Trophoblast cell (in vitro differentiated cells and primary cell): ENCODE data around the gene RIMBP2.

Experiments used
- DNase-seq, 2 donors: peaks; one replicate each; pipeline ENCODE4 v3.0.0-alpha.2; 2016
- H2AFZ ChIP-seq: 2 replicates; pipeline ENCODE4 v1.6.1; 2013; ENCODE audit warnings: low read length, moderate library complexity, mild to moderate bottlenecking; ENCODE audit not compliant: insufficient read depth, poor library complexity
- H2AK5ac ChIP-seq: 2 replicates; pipeline ENCODE4 v1.6.1; 2013; ENCODE audit warnings: mild to moderate bottlenecking, low read length
- H2BK120ac ChIP-seq: 2 replicates; pipeline ENCODE4 v1.6.1; 2013; ENCODE audit warnings: low read length, mild to moderate bottlenecking, moderate library complexity; ENCODE audit not compliant: insufficient read depth, poor library complexity
- H2BK12ac ChIP-seq: 2 replicates; pipeline ENCODE4 v1.6.1; 2013; ENCODE audit warnings: mild to moderate bottlenecking, low read length, moderate library complexity
- H2BK5ac ChIP-seq: 2 replicates; pipeline ENCODE4 v1.6.1; 2013; ENCODE audit warnings: low read length, low read depth, moderate library complexity, mild to moderate bottlenecking; ENCODE audit not compliant: poor library complexity
- H3K14ac ChIP-seq: 2 replicates; pipeline ENCODE4 v1.6.1; 2013; ENCODE audit warnings: mild to moderate bottlenecking, low read length
- H3K18ac ChIP-seq: 2 replicates; pipeline ENCODE4 v1.6.1; 2013; ENCODE audit warnings: mild to moderate bottlenecking, low read length
- H3K23ac ChIP-seq: 2 replicates; pipeline ENCODE4 v1.6.1; 2013; ENCODE audit warnings: low read length
- H3K27ac ChIP-seq: 2 replicates; pipeline ENCODE4 v1.5.1; 2013; ENCODE audit warnings: low read depth, mild to moderate bottlenecking, inconsistent platforms, low read length, moderate library complexity
- H3K27me3 ChIP-seq: 2 replicates; pipeline ENCODE4 v1.6.1; 2013; ENCODE audit warnings: inconsistent platforms, mild to moderate bottlenecking, low read length, moderate library complexity; ENCODE audit not compliant: insufficient read depth
- H3K36me3 ChIP-seq, 2 experiments: 1 replicate in 1 of 2; 2 replicates in 1 of 2; pipeline ENCODE4 v1.6.1; 2013; ENCODE audit warnings: low read length in 2 of 2, mild to moderate bottlenecking in 2 of 2, moderate library complexity in 1 of 2; ENCODE audit not compliant: insufficient read depth in 2 of 2, control insufficient read depth in 1 of 2
- H3K4ac ChIP-seq: 2 replicates; pipeline ENCODE4 v1.6.1; 2013; ENCODE audit warnings: low read depth, mild to moderate bottlenecking, low read length, moderate library complexity
- H3K4me1 ChIP-seq, 2 experiments: 1 replicate in 1 of 2; 2 replicates in 1 of 2; pipeline ENCODE4 v1.6.1; 2013; ENCODE audit warnings: low read length in 2 of 2, mild to moderate bottlenecking in 2 of 2, moderate library complexity in 1 of 2; ENCODE audit not compliant: insufficient read depth in 2 of 2, control insufficient read depth in 1 of 2
- H3K4me2 ChIP-seq: 2 replicates; pipeline ENCODE4 v1.6.1; 2013; ENCODE audit warnings: inconsistent platforms, mild to moderate bottlenecking, low read length, moderate library complexity
- H3K4me3 ChIP-seq: 2 replicates; pipeline ENCODE4 v1.5.1; 2013; ENCODE audit warnings: mild to moderate bottlenecking, low read depth, low read length, inconsistent platforms
- H3K79me1 ChIP-seq: one replicate; pipeline ENCODE4 v1.6.1; 2013; ENCODE audit warnings: low read length
- H3K79me2 ChIP-seq: 2 replicates; pipeline ENCODE4 v1.6.1; 2013; ENCODE audit warnings: low read length, mild to moderate bottlenecking; ENCODE audit not compliant: control insufficient read depth, insufficient read depth, poor library complexity
- H3K9ac ChIP-seq: 2 replicates; pipeline ENCODE4 v1.6.1; 2013; ENCODE audit warnings: mild to moderate bottlenecking, low read length
- H3K9me3 ChIP-seq: 2 replicates; pipeline ENCODE4 v1.6.1; 2013; ENCODE audit warnings: low read depth, mild to moderate bottlenecking, control low read depth, inconsistent platforms, low read length; ENCODE audit not compliant: insufficient read depth
- H4K12ac ChIP-seq: 2 replicates; pipeline ENCODE4 v1.6.1; 2013; ENCODE audit warnings: low read depth, mild to moderate bottlenecking, low read length, moderate library complexity
- H4K8ac ChIP-seq: 2 replicates; pipeline ENCODE4 v1.6.1; 2013; ENCODE audit warnings: low read depth, mild to moderate bottlenecking, low read length, moderate library complexity
- H4K91ac ChIP-seq: one replicate; pipeline ENCODE4 v1.6.1; 2013; ENCODE audit warnings: low read depth, mild to moderate bottlenecking, low read length, moderate library complexity
- WGBS: extraction: QIAGEN DNeasy Blood & Tissue Kit; methylation state at CpG from one replicate; pipeline ENCODE4 v1.1.7; 2013; ENCODE audit warnings: missing lambda C conversion rate; ENCODE audit not compliant: insufficient read length, insufficient coverage; ENCODE audit errors: extremely low coverage; 5-methylcytosine and 5-hydroxymethylcytosine counted together

The RIMBP2 gene

DNA sequence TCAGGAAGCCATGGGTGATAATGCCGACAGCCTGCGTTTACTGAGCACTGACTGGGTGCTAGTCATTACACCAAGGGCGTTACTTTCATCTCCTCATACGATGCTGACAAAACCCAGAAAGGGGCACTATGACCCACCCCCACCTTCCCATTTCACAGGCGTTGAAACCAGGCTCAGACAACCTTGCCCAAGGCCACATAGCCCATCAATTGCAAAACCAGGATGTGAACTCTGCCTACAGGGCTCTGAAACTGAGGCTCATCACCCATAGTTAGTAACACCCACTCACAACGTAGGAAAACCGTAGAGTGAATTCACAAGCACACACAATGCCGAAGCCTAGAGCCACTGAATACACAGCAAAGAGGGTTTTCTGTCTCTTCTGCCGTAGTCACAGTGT lies 119.9 kb downstream of the RIMBP2 start:
- H2AK5ac ChIP-seq, result no peak overlapping the region
- no peak overlapping the region for H2BK120ac ChIP-seq
- no peak overlapping the region for H3K4ac ChIP-seq
- H4K12ac ChIP-seq, result no peak overlapping the region
- no peaks in the 10 kb centered on the region for H3K9me3 ChIP-seq
- H3K4me1 ChIP-seq, result no peaks in the 10 kb centered on the region
- H3K36me3 ChIP-seq, result no peaks in the 10 kb centered on the region
- H4K8ac ChIP-seq, result no peak overlapping the region
- no peak overlapping the region for H3K27ac ChIP-seq
- no peak overlapping the region for H3K23ac ChIP-seq
- no peak for DNase-seq
- H3K79me1 ChIP-seq, result no peaks in the 10 kb centered on the region
- H3K14ac ChIP-seq, result no peak overlapping the region
- H4K91ac ChIP-seq, result no peak overlapping the region
- no peaks in the 10 kb centered on the region for H3K27me3 ChIP-seq
- H2BK12ac ChIP-seq, result no peak overlapping the region
- no peak overlapping the region for H2BK5ac ChIP-seq
- no peak overlapping the region for H3K4me3 ChIP-seq
- no CpG with 5 or more reads among the region's 9 CpGs for WGBS
- no peak overlapping the region for H2AFZ ChIP-seq
- no peak overlapping the region for H3K18ac ChIP-seq
- no peaks in the 10 kb centered on the region for H3K79me2 ChIP-seq
- H3K9ac ChIP-seq, result no peak overlapping the region
- no peak overlapping the region for H3K4me2 ChIP-seq

DNA sequence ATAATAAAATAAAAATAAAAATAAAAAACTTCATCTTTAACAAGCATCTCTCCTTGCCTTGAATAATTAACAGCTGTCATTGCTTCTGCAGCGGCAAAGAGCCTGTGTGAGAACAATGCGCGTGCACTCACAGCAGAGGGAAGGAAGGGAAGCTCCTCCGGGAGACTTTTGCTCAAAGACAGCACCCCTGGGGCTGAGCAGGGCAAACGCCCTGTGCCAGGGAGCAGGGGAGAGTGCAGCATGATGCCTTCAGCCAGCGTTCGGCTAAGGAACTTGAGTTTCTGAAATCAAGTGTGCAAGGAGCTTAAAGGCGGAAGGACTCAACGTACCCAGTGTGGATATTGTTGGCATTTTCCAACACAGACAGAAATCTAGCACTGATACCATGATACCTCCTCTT lies 120.5 kb downstream of the RIMBP2 start:
- H3K36me3 ChIP-seq, result no peaks in the 10 kb centered on the region
- H4K12ac ChIP-seq, result no peak overlapping the region
- no CpG with 5 or more reads among the region's 9 CpGs for WGBS
- no peak for DNase-seq
- no peak overlapping the region for H3K14ac ChIP-seq
- no peak overlapping the region for H2BK5ac ChIP-seq
- no peak overlapping the region for H3K27ac ChIP-seq
- H3K9me3 ChIP-seq, result no peaks in the 10 kb centered on the region
- no peaks in the 10 kb centered on the region for H3K4me1 ChIP-seq
- H2AFZ ChIP-seq, result no peak overlapping the region
- H3K27me3 ChIP-seq, result no peaks in the 10 kb centered on the region
- H3K79me1 ChIP-seq, result no peaks in the 10 kb centered on the region
- no peak overlapping the region for H3K4ac ChIP-seq
- H3K18ac ChIP-seq, result no peak overlapping the region
- no peak overlapping the region for H3K4me3 ChIP-seq
- H3K23ac ChIP-seq, result no peak overlapping the region
- no peak overlapping the region for H2BK12ac ChIP-seq
- no peak overlapping the region for H2BK120ac ChIP-seq
- H4K8ac ChIP-seq, result no peak overlapping the region
- no peak overlapping the region for H3K4me2 ChIP-seq
- H2AK5ac ChIP-seq, result no peak overlapping the region
- no peak overlapping the region for H4K91ac ChIP-seq
- no peaks in the 10 kb centered on the region for H3K79me2 ChIP-seq
- H3K9ac ChIP-seq, result no peak overlapping the region

DNA sequence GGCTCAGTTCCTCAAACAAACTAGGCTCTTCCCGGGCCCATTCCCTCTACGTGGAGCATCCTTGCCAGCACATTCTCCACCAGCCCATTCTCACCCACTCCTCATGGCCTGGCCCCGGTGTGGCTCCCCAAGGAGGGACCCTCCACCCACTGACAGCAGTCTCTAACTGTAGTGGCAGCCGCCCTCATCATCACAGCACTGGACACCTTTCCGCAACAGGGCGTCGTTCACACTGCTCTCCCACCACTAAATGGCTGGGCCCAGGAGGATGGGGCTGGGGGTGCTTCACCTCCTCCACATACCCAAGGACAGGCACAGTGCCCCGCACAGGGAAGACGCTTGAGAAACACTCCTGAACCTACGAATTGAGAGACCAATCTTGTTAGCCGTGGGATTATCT lies 123.0 kb downstream of the RIMBP2 start:
- no peaks in the 10 kb centered on the region for H3K79me1 ChIP-seq
- H2BK12ac ChIP-seq, result no peak overlapping the region
- no peaks in the 10 kb centered on the region for H3K79me2 ChIP-seq
- H2BK5ac ChIP-seq, result no peak overlapping the region
- H2AK5ac ChIP-seq, result no peak overlapping the region
- H3K14ac ChIP-seq, result no peak overlapping the region
- no peak overlapping the region for H4K91ac ChIP-seq
- H3K27me3 ChIP-seq, result no peaks in the 10 kb centered on the region
- no peak overlapping the region for H3K27ac ChIP-seq
- no CpG with 5 or more reads among the region's 11 CpGs for whole genome bisulfite sequencing
- H3K9ac ChIP-seq, result no peak overlapping the region
- H3K4me3 ChIP-seq, result no peak overlapping the region
- H3K9me3 ChIP-seq, result peaks cover 1% of the 10 kb centered on the region
- H3K4me1 ChIP-seq, result no peaks in the 10 kb centered on the region
- H4K8ac ChIP-seq, result no peak overlapping the region
- H3K36me3 ChIP-seq, result no peaks in the 10 kb centered on the region
- H2AFZ ChIP-seq, result no peak overlapping the region
- no peak overlapping the region for H2BK120ac ChIP-seq
- no peak overlapping the region for H3K23ac ChIP-seq
- no peak overlapping the region for H3K18ac ChIP-seq
- H3K4ac ChIP-seq, result no peak overlapping the region
- H3K4me2 ChIP-seq, result no peak overlapping the region
- no peak overlapping the region for H4K12ac ChIP-seq
- DNase-seq, result no peak

DNA sequence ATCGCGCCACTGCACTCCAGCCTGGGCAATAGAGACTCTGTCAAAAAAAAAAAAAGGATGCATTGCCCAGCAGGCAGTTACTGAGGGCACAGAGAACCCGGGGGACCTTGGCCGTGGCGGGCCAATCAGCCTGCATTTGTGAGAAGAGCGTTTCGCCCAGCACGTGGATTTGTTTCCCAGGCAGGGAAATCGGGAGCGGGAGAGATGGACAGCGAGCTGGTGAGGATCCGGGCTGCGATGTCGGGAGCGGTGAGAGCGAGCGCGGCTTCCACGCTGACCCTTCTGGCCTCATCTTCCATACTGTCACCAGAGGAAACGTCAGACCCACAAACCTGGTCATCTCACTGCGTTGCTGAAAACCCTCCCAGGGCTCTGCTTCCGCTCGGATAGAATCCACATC lies 123.5 kb downstream of the RIMBP2 start:
- Histone ChIP-seq H4K91ac (no peak overlapping the region), H3K79me1 (no peaks in the 10 kb centered on the region), H3K4ac (no peak overlapping the region), H3K23ac (no peak overlapping the region), H2BK120ac (no peak overlapping the region), H3K27ac (no peak overlapping the region), H3K4me2 (no peak overlapping the region), H2BK5ac (no peak overlapping the region), H3K9ac (no peak overlapping the region), H3K79me2 (no peaks in the 10 kb centered on the region), H2AK5ac (no peak overlapping the region), H2AFZ (no peak overlapping the region), H3K14ac (no peak overlapping the region), H3K4me3 (no peak overlapping the region), H3K36me3 (no peaks in the 10 kb centered on the region), H3K9me3 (peaks cover 1% of the 10 kb centered on the region), H3K18ac (no peak overlapping the region), H3K27me3 (no peaks in the 10 kb centered on the region), H3K4me1 (no peaks in the 10 kb centered on the region), H4K12ac (no peak overlapping the region), H2BK12ac (no peak overlapping the region), H4K8ac (no peak overlapping the region)
- DNase-seq, result no peak
- WGBS, result no CpG with 5 or more reads among the region's 23 CpGs
